ENCODE data around the gene NTSR1.

The NTSR1 gene

DNA sequence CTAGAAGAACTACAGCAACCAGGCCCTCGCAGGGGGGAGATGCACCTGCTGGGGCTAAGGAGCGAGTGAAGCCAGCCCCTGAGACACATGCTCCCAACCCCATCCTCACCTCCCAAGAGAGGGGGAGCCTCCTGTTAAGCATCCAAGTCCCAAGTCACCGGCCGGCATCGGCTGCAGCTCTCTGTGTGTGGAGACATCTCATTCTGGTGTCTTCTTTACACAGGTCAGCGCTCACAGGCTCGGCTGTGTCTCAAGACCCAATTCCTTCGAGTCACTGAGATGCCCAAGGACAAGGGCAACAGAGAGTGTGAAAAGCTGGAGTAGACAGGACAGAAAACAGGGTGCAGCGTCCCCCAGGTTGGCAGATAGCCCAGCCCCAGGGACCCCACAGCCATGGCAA is 66.6 kb downstream of the NTSR1 start:
- no peak for DNase-seq (ENCODE audit: low spot score)
- TF ChIP-seq, protein P1, sequence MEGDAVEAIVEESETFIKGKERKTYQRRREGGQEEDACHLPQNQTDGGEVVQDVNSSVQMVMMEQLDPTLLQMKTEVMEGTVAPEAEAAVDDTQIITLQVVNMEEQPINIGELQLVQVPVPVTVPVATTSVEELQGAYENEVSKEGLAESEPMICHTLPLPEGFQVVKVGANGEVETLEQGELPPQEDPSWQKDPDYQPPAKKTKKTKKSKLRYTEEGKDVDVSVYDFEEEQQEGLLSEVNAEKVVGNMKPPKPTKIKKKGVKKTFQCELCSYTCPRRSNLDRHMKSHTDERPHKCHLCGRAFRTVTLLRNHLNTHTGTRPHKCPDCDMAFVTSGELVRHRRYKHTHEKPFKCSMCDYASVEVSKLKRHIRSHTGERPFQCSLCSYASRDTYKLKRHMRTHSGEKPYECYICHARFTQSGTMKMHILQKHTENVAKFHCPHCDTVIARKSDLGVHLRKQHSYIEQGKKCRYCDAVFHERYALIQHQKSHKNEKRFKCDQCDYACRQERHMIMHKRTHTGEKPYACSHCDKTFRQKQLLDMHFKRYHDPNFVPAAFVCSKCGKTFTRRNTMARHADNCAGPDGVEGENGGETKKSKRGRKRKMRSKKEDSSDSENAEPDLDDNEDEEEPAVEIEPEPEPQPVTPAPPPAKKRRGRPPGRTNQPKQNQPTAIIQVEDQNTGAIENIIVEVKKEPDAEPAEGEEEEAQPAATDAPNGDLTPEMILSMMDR (IDR thresholded peaks at IDR 0.05; ENCODE audit: extremely low read depth, missing control alignments): no peak

- TF ChIP-seq, protein P1 (IDR thresholded peaks at IDR 0.05; ENCODE audit: extremely low read depth, missing control alignments): no peak
- DNase-seq (ENCODE audit: low spot score): no peak
Observed at GRCh38 chr20:62776035-62776691, 67.5 kb downstream of the NTSR1 start.

DNA sequence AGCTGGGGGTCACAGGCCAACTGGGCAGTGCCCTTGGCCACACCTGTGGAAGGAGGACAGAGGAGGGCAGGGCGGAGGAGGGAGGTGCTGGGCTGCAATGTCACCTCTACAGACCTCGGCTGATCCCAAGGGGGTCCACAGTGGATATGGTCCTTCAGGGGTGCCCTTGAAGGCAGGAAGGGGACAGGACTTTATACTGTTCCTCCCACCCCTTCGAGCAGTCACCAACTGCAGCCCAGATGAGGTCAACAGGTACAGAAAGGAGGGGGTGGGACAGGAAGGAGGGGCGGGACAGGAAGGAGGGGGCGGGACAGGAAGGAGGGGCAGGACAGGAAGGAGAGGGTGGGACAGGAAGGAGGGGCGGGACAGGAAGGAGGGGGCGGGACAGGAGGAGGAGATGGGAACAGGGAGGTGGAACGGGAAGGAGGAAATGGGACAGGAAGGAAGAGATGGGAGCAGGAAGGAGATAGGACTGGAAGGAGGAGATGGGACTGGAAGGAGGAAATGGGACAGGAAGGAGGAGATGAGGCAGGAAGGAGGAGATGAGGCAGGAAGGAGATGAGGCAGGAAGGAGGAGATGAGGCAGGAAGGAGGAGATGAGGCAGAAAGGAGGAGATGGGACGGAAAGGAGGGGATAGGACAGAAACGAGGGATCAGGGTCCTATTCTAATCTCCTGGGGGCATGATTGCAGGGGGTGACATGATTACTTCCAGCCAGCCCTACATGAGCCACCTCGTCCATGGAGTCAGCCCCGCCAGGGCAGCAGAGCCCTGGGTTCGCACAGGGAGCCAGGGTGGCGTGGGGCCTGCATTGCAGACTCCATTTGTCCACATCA is 68.3 kb downstream of the NTSR1 start:
- peak; percentile 86 for DNase-seq (ENCODE audit: low spot score)
- TF ChIP-seq, protein P1 (IDR thresholded peaks at IDR 0.05; ENCODE audit: extremely low read depth, missing control alignments): no peak

- DNase-seq (ENCODE audit: low spot score): no peak
- TF ChIP-seq, protein P1 (IDR thresholded peaks at IDR 0.05; ENCODE audit: extremely low read depth, missing control alignments): no peak
Observed at GRCh38 chr20:62777528-62777830, 68.8 kb downstream of the NTSR1 start.

DNA sequence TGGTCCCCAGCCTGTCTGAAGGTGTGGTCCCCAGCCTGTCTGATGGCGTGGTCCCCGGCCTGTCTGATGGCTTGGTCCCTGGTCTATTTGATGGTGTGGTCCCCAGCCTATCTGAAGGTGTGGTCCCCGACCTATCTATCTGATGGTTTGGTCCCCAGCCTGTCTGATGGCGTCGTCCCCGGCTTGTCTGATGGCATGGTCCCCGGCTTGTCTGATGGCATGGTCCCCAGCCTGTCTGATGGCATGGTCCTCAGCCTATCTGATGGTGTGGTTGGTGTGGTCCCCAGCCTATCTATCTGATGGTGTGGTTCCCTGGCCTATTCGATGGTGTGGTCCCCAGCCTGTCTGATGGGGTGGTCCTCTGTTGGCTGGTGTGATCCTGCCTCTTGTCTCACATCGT is 69.4 kb downstream of the NTSR1 start:
- TF ChIP-seq, protein P1 (IDR thresholded peaks at IDR 0.05; ENCODE audit: extremely low read depth, missing control alignments): no peak
- DNase-seq (ENCODE audit: low spot score): no peak

DNA sequence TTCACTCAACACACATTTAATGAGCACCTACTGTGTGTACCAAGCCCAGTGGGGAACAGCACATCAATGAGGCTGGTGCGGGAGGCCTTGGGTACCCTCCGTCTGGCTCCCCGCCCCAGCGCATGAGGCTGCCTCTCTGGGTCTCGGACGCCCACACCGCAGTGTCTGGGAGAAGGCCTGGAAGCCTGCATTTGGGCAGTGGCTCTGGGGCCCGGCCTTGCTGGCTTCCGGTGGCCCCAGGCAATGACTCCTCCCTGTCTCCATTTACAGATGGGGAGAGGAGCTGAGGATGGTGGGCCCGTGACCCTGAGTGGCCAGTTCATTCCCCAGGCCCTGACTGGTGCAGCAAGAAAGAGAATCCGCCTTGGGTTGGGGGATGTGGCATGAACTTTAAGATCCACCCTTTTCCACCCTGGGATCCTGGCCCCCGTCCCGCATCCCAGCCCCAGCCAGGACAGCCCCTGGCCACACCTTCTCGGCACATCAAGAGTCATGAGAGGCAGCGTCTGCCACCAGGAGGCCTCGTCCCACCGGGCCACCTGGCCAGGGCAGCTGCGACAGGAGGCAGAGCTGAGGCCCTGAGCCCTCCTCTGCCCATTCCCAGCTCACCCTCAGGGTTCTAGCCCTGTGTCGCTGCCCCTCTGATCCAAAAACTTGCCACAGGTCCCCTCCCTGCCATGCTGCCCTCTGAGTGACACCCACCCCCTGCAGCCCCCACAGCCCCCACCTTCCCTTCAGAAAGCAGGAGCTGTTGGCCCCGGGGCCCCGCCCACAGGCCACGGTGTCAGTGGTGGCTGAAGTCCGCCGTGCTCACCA is 70.2 kb downstream of the NTSR1 start:
- DNase-seq (ENCODE audit: low spot score): no peak
- TF ChIP-seq, protein P1 (IDR thresholded peaks at IDR 0.05; ENCODE audit: extremely low read depth, missing control alignments): no peak

GRCh38 chr20:62779417-62779685 is 70.7 kb downstream of the NTSR1 start:
- no peak for DNase-seq (ENCODE audit: low spot score)
- TF ChIP-seq, protein P1 (IDR thresholded peaks at IDR 0.05; ENCODE audit: extremely low read depth, missing control alignments): no peak

Measured in GM20000 (cell line).